ENCODE results near the gene HDAC11.

DNA sequence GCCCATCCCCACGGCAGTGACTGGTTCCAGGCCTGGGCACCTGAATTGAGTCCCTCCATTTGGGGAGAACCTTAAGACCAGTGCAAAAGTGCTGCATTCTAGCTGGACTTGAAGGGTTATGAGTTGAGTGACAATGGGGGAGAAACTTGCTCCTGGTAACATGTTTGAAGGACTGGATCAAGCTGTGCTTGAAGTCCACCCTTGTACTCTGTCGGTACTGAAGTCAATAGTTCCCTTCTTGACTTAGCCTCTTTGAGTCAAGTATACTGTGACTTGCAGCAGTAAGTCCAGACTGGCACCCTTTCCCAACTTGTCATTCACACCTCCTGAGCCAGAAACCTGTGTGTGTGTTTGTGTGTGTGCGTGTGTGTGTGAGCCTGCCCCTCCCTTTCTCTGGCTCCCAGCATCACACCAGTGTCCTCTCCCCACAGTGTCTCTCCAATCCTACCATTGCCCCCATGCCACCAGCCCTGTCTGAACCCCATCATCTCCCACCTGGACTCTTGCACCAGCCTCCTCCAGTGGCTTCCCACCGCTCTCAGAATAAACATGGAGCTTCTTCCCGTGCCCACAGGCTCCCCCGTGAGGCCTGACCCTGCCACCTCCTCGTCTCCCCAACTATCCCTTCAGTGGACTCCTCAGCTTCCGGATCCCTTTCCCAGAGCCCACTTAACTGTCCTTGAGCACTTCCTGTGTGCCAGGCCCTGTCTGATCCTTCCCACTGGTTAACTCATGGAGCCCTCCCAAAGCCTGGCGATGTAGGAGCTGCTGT lies 58.6 kb downstream of the HDAC11 start:
- TF ChIP-seq CTCF (IDR thresholded peaks at IDR 0.05) (no peak), POLR2AphosphoS5 (IDR thresholded peaks at IDR 0.05) (no peak)

Data from prostate gland (tissue), 2 donors.